HG03103 (cell line): ENCODE results near the gene RAB4A.
"Not testable (repeated sequence)": the region's sequence is repeated elsewhere in the genome, so short reads cannot be mapped to it uniquely, and the experiment has no call there.

Source experiments
- ATAC-seq: cut with Tn5 transposase; IDR thresholded peaks from one replicate; pipeline ENCODE4 v1.9.1; 2021; ENCODE audit warnings: low read depth; ENCODE audit not compliant: unreplicated experiment

Gene RAB4A

GRCh38 chr1:229291686-229292085 is 20.8 kb downstream of the RAB4A start:
- ATAC-seq: not testable (repeated sequence)

DNA sequence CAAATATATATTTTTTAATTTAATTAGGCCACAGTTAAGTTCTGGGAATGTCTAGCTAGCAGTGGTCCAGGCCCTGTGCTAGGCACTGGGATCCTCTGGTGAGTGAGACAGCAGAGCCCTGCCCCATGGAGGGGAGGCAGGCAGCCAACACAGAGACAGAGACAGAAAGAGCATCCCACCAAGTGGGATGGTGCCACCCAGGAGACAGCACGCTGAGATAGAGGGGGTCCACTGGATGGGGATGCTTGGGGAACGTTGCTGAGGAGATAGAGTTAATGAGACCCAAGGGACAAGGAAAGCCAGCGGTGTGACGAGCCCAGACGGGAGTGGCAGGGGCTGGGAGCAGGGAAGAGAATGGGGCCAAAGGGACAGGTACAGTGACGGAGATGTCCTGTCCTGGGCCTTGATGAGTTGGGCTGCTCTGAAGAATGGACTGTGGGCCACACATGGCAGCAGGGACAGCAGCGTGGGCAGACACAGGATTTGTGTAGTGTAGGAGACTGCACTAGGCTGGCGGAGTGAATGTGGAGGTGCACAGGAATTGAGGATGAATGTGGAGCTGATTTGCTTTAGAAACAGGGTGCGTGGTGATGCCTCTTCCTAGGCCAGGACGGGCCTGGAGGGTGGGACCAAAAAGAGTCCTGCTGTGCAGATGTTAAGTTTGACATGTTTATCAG is 22.8 kb downstream of the RAB4A start:
- ATAC-seq: no peak

DNA sequence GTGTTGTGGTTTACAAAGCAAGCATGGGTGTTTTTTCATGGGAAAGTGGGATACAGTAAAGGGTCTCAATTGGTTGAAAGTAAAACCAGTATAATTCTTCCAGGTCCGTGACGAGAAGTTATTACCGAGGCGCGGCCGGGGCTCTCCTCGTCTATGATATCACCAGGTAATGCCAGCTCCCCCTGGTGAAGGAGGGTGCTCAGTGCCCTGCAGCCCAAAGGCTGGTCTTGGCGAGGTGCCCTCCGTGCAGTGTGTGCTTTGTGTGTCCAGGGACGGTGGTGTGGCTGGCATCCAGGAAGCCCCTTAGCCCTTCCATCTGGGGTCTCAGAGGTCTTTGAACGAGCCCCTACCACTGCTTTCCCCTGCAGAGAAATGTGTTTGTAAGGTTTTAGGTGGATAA is 24.8 kb downstream of the RAB4A start:
- ATAC-seq: no peak

DNA sequence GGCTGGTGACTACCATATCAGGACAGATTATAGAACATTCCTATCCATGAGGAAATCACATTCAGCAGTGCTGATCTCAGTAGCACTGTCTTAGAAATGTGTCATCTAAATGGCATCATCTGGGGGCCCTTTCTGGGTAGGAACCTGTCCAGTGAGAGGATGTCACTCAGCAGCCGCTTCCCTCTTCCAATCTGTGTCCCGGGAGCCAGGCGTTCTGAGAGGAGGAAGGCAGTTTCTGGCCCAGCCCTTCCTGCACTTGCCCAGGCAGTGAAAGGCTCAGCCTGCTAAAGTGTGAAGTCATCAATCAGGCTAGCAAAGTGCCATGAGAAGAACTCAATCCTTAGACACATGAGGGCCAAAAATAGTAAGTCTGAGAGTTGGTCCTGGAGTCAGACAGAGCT is 25.6 kb downstream of the RAB4A start:
- ATAC-seq: no peak

- no peak for ATAC-seq
Measured at GRCh38 chr1:229297746-229298145, 26.8 kb downstream of the RAB4A start.

- ATAC-seq: no peak
Measured at GRCh38 chr1:229298420-229298819, 27.5 kb downstream of the RAB4A start.

- no peak for ATAC-seq
Measured at GRCh38 chr1:229298887-229299503, 28.1 kb downstream of the RAB4A start.

DNA sequence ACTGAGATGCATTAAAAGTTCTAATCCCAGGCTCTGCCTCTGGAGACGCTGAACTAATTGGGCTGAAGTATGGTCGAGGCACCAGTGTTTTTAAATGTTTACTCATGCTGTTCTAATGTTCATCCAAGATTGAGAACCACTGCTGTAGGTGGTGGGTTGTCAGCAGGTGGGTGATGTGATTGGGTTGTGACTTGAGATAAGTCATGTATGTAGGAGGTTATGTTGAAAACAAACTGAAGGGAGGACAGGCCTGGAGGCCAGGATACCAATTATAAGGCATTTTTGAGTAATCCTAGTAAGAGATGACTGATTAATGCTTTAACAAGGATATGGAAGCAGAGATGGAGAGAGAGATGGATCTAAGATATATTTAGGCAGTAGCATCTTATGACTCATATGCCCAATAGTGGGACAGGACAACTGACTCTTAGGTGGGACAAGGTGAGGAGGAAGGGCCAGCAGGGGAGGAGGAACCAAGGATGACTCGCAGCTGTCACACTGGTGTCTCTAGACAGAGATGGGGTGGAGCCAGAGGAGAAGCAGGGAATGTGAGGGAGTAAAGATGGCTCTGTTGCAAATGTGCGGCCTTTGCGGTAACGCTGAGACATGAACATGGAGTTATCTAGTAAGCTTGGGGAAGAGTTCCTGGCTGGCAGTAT is 29.3 kb downstream of the RAB4A start:
- no peak for ATAC-seq

GRCh38 chr1:229302740-229303139 is 31.8 kb downstream of the RAB4A start:
- ATAC-seq: no peak

DNA sequence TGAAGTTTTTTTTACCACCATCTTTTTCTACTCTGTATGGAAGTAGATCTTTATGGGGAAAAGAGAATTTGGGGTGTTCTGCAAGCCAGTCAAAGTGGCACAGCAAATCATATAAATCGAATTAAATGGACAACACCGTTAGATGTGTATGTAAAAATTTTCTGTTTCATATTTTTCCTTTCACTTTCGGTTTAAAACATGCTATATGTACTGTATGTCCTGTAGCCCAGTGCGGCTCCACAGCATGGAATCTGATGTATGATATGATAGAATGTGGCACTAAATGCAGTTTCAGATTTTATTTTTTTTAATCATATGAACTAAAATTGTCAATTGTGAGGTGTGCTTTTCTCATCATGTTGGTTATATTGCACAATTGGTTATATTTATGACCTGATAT is 32.9 kb downstream of the RAB4A start:
- no peak for ATAC-seq

DNA sequence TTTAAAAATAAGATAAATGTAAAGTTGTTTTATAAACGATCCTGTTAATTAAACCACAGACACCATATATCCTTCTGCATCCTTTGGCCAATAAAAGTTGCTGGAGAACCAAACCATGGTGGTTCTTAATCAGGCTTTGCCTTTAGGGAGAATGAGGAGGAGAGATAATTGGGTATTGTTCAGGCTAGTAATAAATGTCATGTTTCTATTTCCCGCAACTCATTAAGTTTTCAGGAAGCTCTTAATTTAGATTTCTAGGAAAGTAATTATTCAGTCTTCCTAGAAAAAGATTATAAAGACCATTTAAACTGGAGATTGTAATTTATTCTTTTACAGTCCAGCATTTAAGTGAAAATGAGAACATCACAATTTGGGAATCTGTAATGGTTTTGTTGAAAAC is 34.5 kb downstream of the RAB4A start:
- ATAC-seq: no peak

DNA sequence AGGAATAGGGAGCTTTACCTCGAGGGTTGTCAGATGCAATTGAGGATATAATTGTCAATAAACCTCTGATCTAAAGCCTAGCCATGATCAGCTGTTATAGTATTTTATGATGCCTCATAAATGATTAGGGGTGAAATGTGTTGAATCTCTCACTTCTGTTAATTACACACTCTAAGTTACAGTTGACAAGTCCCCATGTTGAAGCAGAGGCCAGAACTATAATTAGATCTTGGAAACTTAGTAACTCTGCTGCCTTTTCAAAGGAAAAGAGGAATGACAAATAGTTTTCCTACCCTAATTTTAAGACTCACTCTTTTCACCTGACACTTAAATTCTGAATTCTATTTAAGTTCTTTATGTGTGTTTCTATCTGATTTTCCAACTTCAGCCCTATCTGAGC is 38.2 kb downstream of the RAB4A start:
- ATAC-seq: no peak

DNA sequence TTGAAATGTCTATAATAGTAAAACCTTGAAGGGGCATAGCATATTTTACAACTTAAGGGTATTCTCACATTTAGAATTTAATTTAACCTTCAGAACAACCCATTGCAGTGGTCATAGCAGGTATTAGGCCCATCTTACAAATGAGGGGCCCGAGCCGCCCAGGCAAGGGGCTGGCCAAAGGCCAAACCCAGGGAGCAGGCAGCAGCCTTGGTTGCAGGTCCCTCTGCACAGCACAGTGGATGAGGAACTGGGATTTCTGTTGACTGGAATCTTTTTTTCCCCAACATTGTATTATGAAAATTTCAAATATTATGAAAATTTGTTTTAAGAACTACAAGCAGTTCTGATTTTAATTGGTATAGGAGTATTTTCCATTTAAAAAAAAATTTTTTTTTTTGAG is 38.8 kb downstream of the RAB4A start:
- no peak for ATAC-seq

GRCh38 chr1:229310833-229311232 is 39.9 kb downstream of the RAB4A start:
- no peak for ATAC-seq

DNA sequence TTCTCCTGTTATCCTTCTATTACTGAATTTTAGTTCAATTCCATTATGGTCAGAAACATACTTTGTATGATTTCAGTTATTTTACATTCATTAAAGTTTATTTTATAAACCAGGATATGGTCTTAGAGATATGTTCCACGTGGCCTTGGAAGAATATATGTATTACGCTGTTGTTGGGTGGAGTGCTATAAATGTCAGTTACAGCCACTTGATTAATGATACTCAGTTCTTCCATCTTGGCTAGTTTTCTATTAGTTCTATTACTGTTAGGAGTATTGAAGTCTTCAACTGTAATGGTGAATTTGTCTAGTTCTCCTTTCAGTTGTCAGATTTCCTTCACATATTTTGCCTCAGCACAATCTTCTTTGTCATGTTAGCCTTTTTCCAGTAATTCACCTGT is 45.3 kb downstream of the RAB4A start:
- ATAC-seq: no peak

DNA sequence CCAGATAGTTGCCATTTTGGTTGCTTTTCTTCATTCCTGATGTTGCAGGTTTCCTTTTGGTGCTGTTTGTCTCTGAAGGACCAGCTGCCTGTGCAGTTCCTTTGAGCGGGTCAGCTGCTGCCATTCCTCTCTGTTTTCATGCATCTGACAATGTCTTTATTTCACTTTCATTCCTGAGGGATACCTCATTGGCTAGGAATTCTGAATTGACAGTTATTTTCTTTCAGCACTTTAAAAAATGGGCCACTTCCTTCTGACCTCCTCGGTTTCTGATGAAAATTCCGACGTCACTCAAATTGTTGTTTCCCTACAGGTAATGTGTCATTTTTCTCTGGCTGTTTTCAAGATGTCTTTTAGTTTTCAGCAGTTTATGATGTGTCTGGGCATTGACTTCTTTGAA is 47.1 kb downstream of the RAB4A start:
- ATAC-seq: no peak

GRCh38 chr1:229319487-229319886 is 48.6 kb downstream of the RAB4A start:
- no peak for ATAC-seq

DNA sequence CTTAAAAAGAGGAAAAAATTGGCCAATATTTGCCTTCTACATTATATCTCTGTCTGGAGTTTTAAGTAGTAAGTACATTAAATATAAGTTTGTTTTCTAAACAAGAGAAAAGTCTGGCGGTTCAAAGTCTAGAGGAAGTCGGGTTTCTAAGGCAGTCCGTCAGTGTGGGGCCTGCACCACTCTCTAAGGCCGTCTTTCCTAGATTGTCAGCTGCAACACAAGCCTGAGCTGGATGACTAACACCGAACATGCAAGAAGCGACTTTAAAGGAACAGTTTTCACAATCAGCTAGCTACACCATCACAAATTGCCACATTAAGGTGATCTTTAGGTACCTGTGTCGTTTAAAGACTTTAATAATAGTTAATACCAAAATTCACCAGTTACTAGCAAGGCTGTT is 52.3 kb downstream of the RAB4A start:
- ATAC-seq: no peak

DNA sequence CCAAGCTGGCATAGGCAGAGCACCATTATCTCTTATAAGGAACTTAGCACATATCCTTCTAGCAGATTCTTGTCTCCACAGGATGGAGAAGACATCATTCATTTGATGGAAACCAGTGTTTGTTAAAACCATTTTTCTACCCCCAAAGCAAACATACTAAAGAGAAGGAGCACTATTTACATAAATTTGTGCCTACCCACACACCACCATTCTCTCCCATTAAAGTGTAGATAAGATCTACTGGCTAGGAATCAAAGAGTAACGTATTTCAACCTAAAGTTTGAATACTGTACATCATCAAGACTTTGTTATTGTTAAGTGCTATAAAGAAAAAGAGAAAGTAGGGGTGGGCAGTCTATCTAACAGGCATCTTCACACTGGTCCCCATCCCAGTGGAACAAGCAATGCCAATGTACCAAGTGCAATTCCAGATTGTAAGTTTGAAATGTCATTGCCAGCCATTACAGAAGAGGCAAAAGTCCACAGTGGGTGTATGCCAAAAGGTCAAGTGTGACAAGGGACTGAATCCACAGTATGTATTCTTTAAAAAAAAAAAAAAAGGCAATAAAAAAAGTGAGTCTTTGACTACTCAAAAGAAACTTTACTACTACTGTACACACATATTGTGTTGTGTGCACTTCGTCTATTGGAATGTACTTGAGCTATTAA is 53.1 kb downstream of the RAB4A start:
- no peak for ATAC-seq

DNA sequence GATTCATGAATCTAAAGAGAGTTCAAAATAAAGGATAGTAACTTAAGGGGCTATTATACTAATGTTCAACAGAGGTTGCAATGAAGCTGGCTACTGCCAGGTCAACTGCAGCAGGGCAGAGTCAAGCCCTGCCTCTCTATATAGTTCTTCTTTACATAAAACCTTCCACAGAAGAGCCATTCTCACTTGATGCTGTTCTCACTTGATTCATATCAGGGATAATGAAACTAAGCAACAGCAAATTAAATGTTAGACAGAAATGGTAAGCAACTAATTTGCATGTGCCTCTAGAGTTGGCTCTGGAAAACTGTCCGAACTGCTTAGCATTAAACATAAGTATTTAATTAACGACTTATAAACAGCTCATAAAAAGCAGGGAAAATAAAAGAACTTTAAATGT is 54.5 kb downstream of the RAB4A start:
- ATAC-seq: no peak

DNA sequence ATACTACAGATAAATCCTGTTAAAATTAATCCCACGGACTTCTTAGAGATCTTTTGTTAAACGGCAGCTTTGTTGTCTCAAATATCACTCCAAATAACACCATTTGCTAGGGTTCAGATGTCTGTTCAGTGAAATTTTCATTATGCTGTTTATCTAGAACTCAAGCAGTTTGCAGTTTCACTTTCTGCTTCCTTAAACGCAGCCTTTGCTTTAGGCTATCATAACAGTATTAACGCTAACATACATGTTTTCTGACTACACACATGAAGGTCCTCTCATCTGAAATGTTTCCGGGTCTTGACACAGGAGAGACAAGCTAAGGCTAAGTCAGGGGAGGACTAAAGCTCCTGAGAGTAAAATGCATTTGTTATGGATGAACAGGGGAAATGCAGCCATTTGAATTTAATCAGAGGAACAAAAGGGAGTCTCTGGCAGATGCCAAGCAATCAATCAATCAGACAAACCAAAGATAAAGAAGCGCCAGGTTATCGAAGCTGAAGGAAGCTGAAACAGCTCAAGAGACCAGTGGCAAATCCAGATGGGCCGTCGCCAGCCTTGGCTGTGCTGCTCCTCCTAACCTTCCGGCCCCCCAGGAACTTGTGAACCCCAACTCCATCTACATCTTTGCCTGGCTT is 55.1 kb downstream of the RAB4A start:
- peak; percentile 61 for ATAC-seq
